MM.1S (cell line): ENCODE measurements around the gene HORMAD2.

ENCODE experiments used
- DNase-seq: peaks from one replicate; pipeline ENCODE4 v3.0.0-alpha.2; 2015
- H2AFZ ChIP-seq: fragments of 300-600 bp; sonication (generic); 2 replicates; pipeline ENCODE4 v1.6.0; 2016; ENCODE audit warnings: antibody characterized with exemption, low read length
- H3F3A ChIP-seq: fragments of 300-600 bp; sonication (generic); 2 replicates; pipeline ENCODE4 v1.6.1; 2016; ENCODE audit warnings: mild to moderate bottlenecking, antibody characterized with exemption, low read length, moderate library complexity, mixed read lengths; ENCODE audit not compliant: insufficient read depth
- H3K27ac ChIP-seq: fragments of 300-600 bp; sonication (generic); 2 replicates; pipeline ENCODE4 v1.5.1; 2016; ENCODE audit warnings: mild to moderate bottlenecking, low read length
- H3K27me3 ChIP-seq: fragments of 300-600 bp; sonication (generic); replicated peaks from 2 replicates; pipeline ENCODE4 v1.6.0; 2016; ENCODE audit warnings: low read length; ENCODE audit not compliant: insufficient read depth
- H3K36me3 ChIP-seq: fragments of 300-600 bp; sonication (generic); replicated peaks from 2 replicates; pipeline ENCODE4 v1.6.1; 2016; ENCODE audit warnings: mild to moderate bottlenecking, low read length, mixed read lengths; ENCODE audit not compliant: insufficient read depth
- H3K4me1 ChIP-seq: fragments of 300-600 bp; sonication (generic); 2 replicates; pipeline ENCODE4 v1.6.1; 2016; ENCODE audit warnings: low read length, mixed read lengths
- H3K4me2 ChIP-seq: fragments of 300-600 bp; sonication (generic); 2 replicates; pipeline ENCODE4 v1.6.0; 2016; ENCODE audit warnings: low read depth, low read length
- H3K4me3 ChIP-seq: fragments of 300-600 bp; sonication (generic); 2 replicates; pipeline ENCODE4 v1.5.1; 2016; ENCODE audit warnings: low read length, mixed read lengths
- H3K79me2 ChIP-seq: fragments of 300-600 bp; sonication (generic); 2 replicates; pipeline ENCODE4 v1.6.1; 2016; ENCODE audit warnings: mixed run types, low read length, mixed read lengths
- H3K9ac ChIP-seq: fragments of 300-600 bp; sonication (generic); 2 replicates; pipeline ENCODE4 v1.6.1; 2016; ENCODE audit warnings: low read length, mixed read lengths
- H3K9me2 ChIP-seq: fragments of 300-600 bp; sonication (generic); replicated peaks from 2 replicates; pipeline ENCODE4 v1.6.1; 2016; ENCODE audit warnings: mild to moderate bottlenecking, low read length, mixed read lengths; ENCODE audit not compliant: insufficient read depth
- H3K9me3 ChIP-seq: fragments of 300-600 bp; sonication (generic); replicated peaks from 2 replicates; pipeline ENCODE4 v1.6.1; 2016; ENCODE audit warnings: mild to moderate bottlenecking, low read length, mixed read lengths; ENCODE audit not compliant: insufficient read depth
- H4K20me1 ChIP-seq: fragments of 300-600 bp; sonication (generic); 2 replicates; pipeline ENCODE4 v1.6.1; 2016; ENCODE audit warnings: mild to moderate bottlenecking, low read length, moderate library complexity, mixed read lengths; ENCODE audit not compliant: insufficient read depth
- CTCF ChIP-seq: fragments of 300-600 bp; sonication (generic); IDR thresholded peaks from 2 replicates; pipeline ENCODE4 v1.5.1; 2016; ENCODE audit warnings: antibody characterized with exemption, low read length, mixed read lengths
- EZH2 ChIP-seq: fragments of 300-600 bp; sonication (generic); optimal IDR thresholded peaks from 2 replicates; pipeline ENCODE3; 2017; ENCODE audit warnings: low read depth, mild to moderate bottlenecking, antibody characterized with exemption, low read length, mixed read lengths
- EZH2phosphoT487 ChIP-seq: fragments of 300-600 bp; sonication (generic); IDR thresholded peaks from 2 replicates; pipeline ENCODE4 v1.6.1; 2018; ENCODE audit warnings: antibody characterized with exemption, low read length

The HORMAD2 gene

GRCh38 chr22:30062259-30062658 is 18.0 kb upstream of the HORMAD2 start:
- no peaks in the 10 kb centered on the region for H3F3A ChIP-seq
- H3K79me2 ChIP-seq: no peaks in the 10 kb centered on the region
- no peaks in the 10 kb centered on the region for H3K36me3 ChIP-seq
- H4K20me1 ChIP-seq: no peaks in the 10 kb centered on the region
- DNase-seq: no peak
- H3K9ac ChIP-seq: no peak overlapping the region
- H3K27me3 ChIP-seq: no peaks in the 10 kb centered on the region
- no peak overlapping the region for H3K27ac ChIP-seq
- H3K4me3 ChIP-seq: no peak overlapping the region
- H3K9me2 ChIP-seq: no peaks in the 10 kb centered on the region
- no peaks in the 10 kb centered on the region for H3K4me1 ChIP-seq
- H2AFZ ChIP-seq: no peak overlapping the region
- H3K9me3 ChIP-seq: no peaks in the 10 kb centered on the region
- no peak for TF ChIP-seq CTCF
- no peak for TF ChIP-seq EZH2
- TF ChIP-seq EZH2phosphoT487: no peak
- no peak overlapping the region for H3K4me2 ChIP-seq

- no peaks in the 10 kb centered on the region for H3K79me2 ChIP-seq
These were observed 17.3 kb upstream of the HORMAD2 start for GRCh38 chr22:30062950-30063349.

GRCh38 chr22:30064172-30064571 is 16.1 kb upstream of the HORMAD2 start:
- TF ChIP-seq EZH2phosphoT487 (no peak), CTCF (no peak), EZH2 (no peak)
- Histone ChIP-seq H3K27ac (no peak overlapping the region), H3K79me2 (no peaks in the 10 kb centered on the region), H3F3A (no peaks in the 10 kb centered on the region), H3K36me3 (no peaks in the 10 kb centered on the region), H3K4me3 (no peak overlapping the region), H3K4me1 (no peaks in the 10 kb centered on the region), H2AFZ (no peak overlapping the region), H3K9ac (no peak overlapping the region), H3K4me2 (no peak overlapping the region), H3K9me3 (no peaks in the 10 kb centered on the region), H3K9me2 (no peaks in the 10 kb centered on the region), H3K27me3 (no peaks in the 10 kb centered on the region), H4K20me1 (no peaks in the 10 kb centered on the region)
- DNase-seq: no peak

More at GRCh38 chr22:30062950-30063349, 17.3 kb upstream of the HORMAD2 start:
- Histone ChIP-seq H3K36me3 (no peaks in the 10 kb centered on the region), H3K27ac (no peak overlapping the region), H2AFZ (no peak overlapping the region), H3F3A (no peaks in the 10 kb centered on the region), H3K4me3 (no peak overlapping the region), H3K4me1 (no peaks in the 10 kb centered on the region), H3K9me2 (no peaks in the 10 kb centered on the region), H4K20me1 (no peaks in the 10 kb centered on the region), H3K4me2 (no peak overlapping the region), H3K9me3 (no peaks in the 10 kb centered on the region), H3K27me3 (no peaks in the 10 kb centered on the region), H3K9ac (no peak overlapping the region)
- DNase-seq: no peak
- TF ChIP-seq EZH2: no peak
- TF ChIP-seq EZH2phosphoT487: no peak
- TF ChIP-seq CTCF: no peak
